Activated naive CD4-positive, alpha-beta T cell treated with anti-CD3 and anti-CD28 coated beads, Interleukin-2, amount 10 ng/mL, durations not matched to agents 7 days and 5 days (primary cell): ENCODE data around the gene TENM4.
A peak's percentile ranks its signal among the peaks of the same experiment; 100 is the strongest.

Experiments used
- CTCF ChIA-PET: fragments of 350-600 bp; sonication (Branson Sonifier 250); formaldehyde crosslinking; loops from one replicate; lab custom pipeline; 2021; ENCODE audit warnings: antibody characterized with exemption; lab: Charles Lee
- DNase-seq: peaks from one replicate; pipeline ENCODE4 v3.0.0-alpha.2; 2020
- H3K27ac Mint-ChIP-seq: one replicate; pipeline ENCODE4 v1.8.0; 2021; ENCODE audit warnings: mild to moderate bottlenecking, moderate library complexity, mixed read lengths
- H3K27me3 Mint-ChIP-seq: one replicate; pipeline ENCODE4 v1.8.0; 2021; ENCODE audit warnings: mild to moderate bottlenecking, mixed read lengths
- H3K36me3 Mint-ChIP-seq: one replicate; pipeline ENCODE4 v1.8.0; 2021; ENCODE audit warnings: mixed read lengths
- H3K4me1 Mint-ChIP-seq: one replicate; pipeline ENCODE4 v1.8.0; 2021; ENCODE audit warnings: mixed read lengths
- H3K4me3 Mint-ChIP-seq: one replicate; pipeline ENCODE4 v1.8.0; 2021; ENCODE audit warnings: mild to moderate bottlenecking, moderate library complexity, mixed read lengths
- H3K9me3 Mint-ChIP-seq: one replicate; pipeline ENCODE4 v1.8.0; 2021; ENCODE audit warnings: mixed read lengths

Gene TENM4

GRCh38 chr11:79110321-79110720 lies 330.5 kb downstream of the TENM4 start:
- CTCF ChIA-PET = no interaction called here
- Mint-ChIP-seq H3K27me3 (no peaks in the 10 kb centered on the region), H3K4me3 (no peak overlapping the region), H3K27ac (no peak overlapping the region), H3K36me3 (no peaks in the 10 kb centered on the region), H3K9me3 (no peaks in the 10 kb centered on the region), H3K4me1 (no peaks in the 10 kb centered on the region)
- DNase-seq = no peak

GRCh38 chr11:79108851-79109250 lies 332.0 kb downstream of the TENM4 start:
- H3K27ac Mint-ChIP-seq = no peak overlapping the region
- DNase-seq = no peak
- H3K9me3 Mint-ChIP-seq = no peaks in the 10 kb centered on the region
- no peak overlapping the region for H3K4me3 Mint-ChIP-seq
- CTCF ChIA-PET = no interaction called here
- no peaks in the 10 kb centered on the region for H3K4me1 Mint-ChIP-seq
- H3K36me3 Mint-ChIP-seq = no peaks in the 10 kb centered on the region
- no peaks in the 10 kb centered on the region for H3K27me3 Mint-ChIP-seq

GRCh38 chr11:79102840-79103239 lies 338.0 kb downstream of the TENM4 start:
- Mint-ChIP-seq H3K27ac (no peak overlapping the region), H3K4me1 (no peaks in the 10 kb centered on the region), H3K27me3 (peaks cover 3% of the 10 kb centered on the region), H3K9me3 (no peaks in the 10 kb centered on the region), H3K4me3 (no peak overlapping the region), H3K36me3 (no peaks in the 10 kb centered on the region)
- CTCF ChIA-PET = interaction anchor here (1.3 kb wide), 1 partner anchor 458 kb away, joined by 3 read pairs; no protein-coding TSS in a partner anchor
- no peak for DNase-seq

GRCh38 chr11:79101656-79102055 lies 339.2 kb downstream of the TENM4 start:
- Mint-ChIP-seq H3K36me3 (no peaks in the 10 kb centered on the region), H3K27me3 (peaks cover 3% of the 10 kb centered on the region), H3K4me3 (no peak overlapping the region), H3K4me1 (no peaks in the 10 kb centered on the region), H3K27ac (no peak overlapping the region), H3K9me3 (no peaks in the 10 kb centered on the region)
- DNase-seq = no peak
- CTCF ChIA-PET = interaction anchor here (1.3 kb wide), 1 partner anchor 457 kb away, joined by 3 read pairs; no protein-coding TSS in a partner anchor

DNA sequence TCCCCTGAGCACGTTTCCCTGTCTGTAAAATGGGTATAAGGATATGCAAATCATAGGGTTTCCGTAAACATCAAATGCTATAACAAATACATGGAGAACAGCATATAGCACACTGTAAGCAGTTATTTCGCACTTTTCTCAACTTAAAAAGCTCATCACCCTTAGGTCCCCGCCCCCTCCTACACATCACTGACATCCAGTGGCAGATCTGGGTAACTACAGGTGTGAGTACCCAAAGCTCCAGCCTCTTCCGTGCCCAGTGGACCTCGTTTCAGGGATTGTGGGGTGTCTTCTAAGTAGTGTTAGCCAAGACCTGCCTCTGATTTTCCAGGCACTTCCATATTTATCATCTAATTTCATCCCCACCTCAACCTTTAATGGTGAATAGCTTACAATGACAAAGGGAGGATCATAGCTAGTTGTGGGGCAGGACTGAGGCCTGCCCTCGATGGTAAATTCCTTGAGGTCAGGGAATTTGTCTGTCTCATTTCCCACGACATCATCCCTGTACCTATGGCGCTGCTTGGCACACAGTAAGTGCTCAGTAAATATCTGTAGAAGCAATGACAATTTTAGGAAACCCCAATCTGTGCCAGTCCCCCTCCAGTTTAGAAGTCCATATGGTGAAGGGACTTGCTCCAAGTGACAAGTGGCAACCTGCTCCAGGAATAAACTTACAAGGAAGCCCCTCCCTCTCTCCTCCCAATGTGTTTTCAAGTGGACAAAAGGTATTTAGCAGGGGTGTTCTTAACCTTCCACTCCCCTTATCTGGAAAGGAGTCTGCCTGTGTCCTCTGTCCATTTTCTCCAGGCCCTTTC lies 340.5 kb downstream of the TENM4 start:
- Mint-ChIP-seq H3K27me3 (peaks cover 3% of the 10 kb centered on the region), H3K9me3 (no peaks in the 10 kb centered on the region), H3K36me3 (no peaks in the 10 kb centered on the region), H3K27ac (no peak overlapping the region), H3K4me3 (no peak overlapping the region), H3K4me1 (no peaks in the 10 kb centered on the region)
- CTCF ChIA-PET = interaction anchor here (0.8 to 3.6 kb wide), 15 partner anchors 11 to 458 kb away, joined by 3 to 44 read pairs (median 3); no protein-coding TSS in a partner anchor
- DNase-seq = peak; percentile 47

DNA sequence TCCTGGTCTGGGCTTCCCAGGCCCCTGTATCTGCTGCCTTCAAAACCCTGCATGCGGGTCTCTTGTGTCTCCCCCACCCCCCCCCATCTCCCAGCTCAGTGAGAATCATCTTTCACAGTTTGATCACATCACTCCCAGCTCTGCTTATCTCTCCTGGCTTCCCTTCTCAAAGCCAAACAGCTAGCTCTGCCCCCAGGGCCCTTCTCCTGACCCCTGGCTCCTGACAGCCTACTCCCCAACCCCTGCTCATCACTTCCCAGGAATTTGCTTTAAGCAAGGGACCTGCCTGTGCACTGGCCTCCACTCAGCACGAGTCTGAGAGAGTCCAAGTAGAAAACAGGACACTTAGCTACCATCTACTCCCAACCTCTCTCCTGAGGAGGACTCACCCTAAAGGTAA lies 342.7 kb downstream of the TENM4 start:
- H3K27me3 Mint-ChIP-seq = peaks cover 3% of the 10 kb centered on the region
- no peak overlapping the region for H3K4me3 Mint-ChIP-seq
- no peaks in the 10 kb centered on the region for H3K36me3 Mint-ChIP-seq
- CTCF ChIA-PET = interaction anchor here (1.2 to 3.6 kb wide), 3 partner anchors 16 to 453 kb away, joined by 4 to 44 read pairs (median 9); no protein-coding TSS in a partner anchor
- no peaks in the 10 kb centered on the region for H3K4me1 Mint-ChIP-seq
- no peaks in the 10 kb centered on the region for H3K9me3 Mint-ChIP-seq
- H3K27ac Mint-ChIP-seq = no peak overlapping the region
- DNase-seq = no peak

GRCh38 chr11:79097246-79097875 lies 343.5 kb downstream of the TENM4 start:
- peaks cover 3% of the 10 kb centered on the region for H3K27me3 Mint-ChIP-seq
- H3K9me3 Mint-ChIP-seq = no peaks in the 10 kb centered on the region
- H3K4me1 Mint-ChIP-seq = no peaks in the 10 kb centered on the region
- CTCF ChIA-PET = interaction anchor here (3.6 kb wide), 1 partner anchor 452 kb away, joined by 44 read pairs; no protein-coding TSS in a partner anchor
- no peak for DNase-seq
- H3K27ac Mint-ChIP-seq = no peak overlapping the region
- H3K4me3 Mint-ChIP-seq = no peak overlapping the region
- no peaks in the 10 kb centered on the region for H3K36me3 Mint-ChIP-seq

- Mint-ChIP-seq H3K4me1 (no peaks in the 10 kb centered on the region), H3K27me3 (peaks cover 3% of the 10 kb centered on the region), H3K36me3 (no peaks in the 10 kb centered on the region), H3K27ac (no peak overlapping the region), H3K4me3 (no peak overlapping the region), H3K9me3 (no peaks in the 10 kb centered on the region)
- CTCF ChIA-PET = interaction anchor here (1.2 kb wide), 1 partner anchor 450 kb away, joined by 3 read pairs; no protein-coding TSS in a partner anchor
- DNase-seq = no peak
Observed at GRCh38 chr11:79095424-79095823, 345.4 kb downstream of the TENM4 start.

DNA sequence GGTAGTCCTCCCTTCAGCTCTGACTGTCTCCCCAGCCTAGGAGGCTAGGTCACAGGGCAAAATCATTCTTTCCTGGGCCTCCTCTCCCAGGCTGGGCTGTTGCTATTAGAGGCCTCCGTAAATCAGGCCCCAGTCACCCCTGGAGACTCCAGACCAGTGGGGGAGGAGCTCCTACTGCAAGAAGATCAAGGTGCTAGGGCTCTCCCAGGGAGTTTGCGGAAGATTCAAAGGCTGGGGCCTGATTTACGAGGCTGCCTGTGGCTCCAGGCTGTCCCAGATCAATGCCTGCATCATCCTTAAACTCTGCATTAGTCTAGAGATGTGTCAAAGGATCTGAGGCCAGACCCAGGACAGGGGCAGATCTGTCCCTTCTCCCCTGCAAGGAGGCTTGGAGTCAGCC lies 346.2 kb downstream of the TENM4 start:
- H3K36me3 Mint-ChIP-seq = no peaks in the 10 kb centered on the region
- no peaks in the 10 kb centered on the region for H3K4me1 Mint-ChIP-seq
- no peak for DNase-seq
- H3K27me3 Mint-ChIP-seq = peaks cover 3% of the 10 kb centered on the region
- H3K9me3 Mint-ChIP-seq = no peaks in the 10 kb centered on the region
- H3K4me3 Mint-ChIP-seq = no peak overlapping the region
- CTCF ChIA-PET = no interaction called here
- H3K27ac Mint-ChIP-seq = no peak overlapping the region

DNA sequence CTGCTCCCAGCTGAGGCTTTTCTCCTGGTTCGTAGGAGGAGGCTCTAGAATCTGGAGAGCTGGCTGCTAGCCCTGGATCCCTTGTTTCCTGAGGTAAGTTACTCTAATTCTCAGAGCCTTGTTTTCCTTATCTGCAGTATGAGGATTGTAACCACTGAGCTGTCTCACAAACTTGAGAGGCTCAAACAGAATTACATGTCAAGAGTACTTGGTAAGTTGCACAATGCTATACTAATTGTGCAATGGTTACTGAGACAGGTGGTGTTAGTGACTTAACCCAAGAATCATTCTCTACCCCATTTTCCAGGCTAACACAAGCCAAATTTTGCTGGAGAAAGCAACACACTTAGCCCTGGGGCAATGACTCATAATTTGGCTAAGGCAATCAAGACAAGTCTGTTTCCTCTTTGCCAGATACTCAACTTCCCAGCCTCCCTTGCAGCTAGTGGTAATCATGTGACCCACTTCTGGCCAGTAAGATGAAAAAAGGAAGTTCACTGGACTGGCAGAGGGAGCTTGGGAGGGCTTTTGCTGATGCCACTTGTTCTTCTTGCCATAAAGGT lies 348.0 kb downstream of the TENM4 start:
- H3K4me1 Mint-ChIP-seq = no peaks in the 10 kb centered on the region
- CTCF ChIA-PET = no interaction called here
- no peaks in the 10 kb centered on the region for H3K27me3 Mint-ChIP-seq
- H3K27ac Mint-ChIP-seq = no peak overlapping the region
- H3K9me3 Mint-ChIP-seq = no peaks in the 10 kb centered on the region
- DNase-seq = no peak
- H3K4me3 Mint-ChIP-seq = no peak overlapping the region
- no peaks in the 10 kb centered on the region for H3K36me3 Mint-ChIP-seq

GRCh38 chr11:79090191-79090705 lies 350.6 kb downstream of the TENM4 start:
- no peak overlapping the region for H3K4me3 Mint-ChIP-seq
- H3K27ac Mint-ChIP-seq = no peak overlapping the region

DNA sequence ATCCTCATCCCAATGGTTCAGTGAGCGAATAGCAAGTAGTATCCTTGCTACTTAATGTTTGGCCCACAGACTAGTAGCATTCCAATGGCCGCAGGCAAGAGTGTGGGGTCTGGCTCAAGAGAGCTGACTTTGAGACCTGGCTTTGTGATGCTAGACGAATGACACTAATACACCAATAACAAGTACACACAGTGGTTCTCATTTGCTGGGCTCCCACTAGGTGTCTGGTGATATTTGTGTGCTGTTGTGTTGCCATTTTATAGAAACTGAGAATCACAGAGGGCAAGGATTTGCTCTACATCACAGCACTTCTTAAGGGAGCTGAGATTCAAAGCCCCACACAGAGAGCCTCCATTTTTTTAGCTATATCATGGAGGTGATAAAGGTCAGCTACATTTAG lies 351.2 kb downstream of the TENM4 start:
- H3K4me3 Mint-ChIP-seq = no peak overlapping the region
- no peak overlapping the region for H3K27ac Mint-ChIP-seq
- no peak for DNase-seq
- H3K4me1 Mint-ChIP-seq = no peaks in the 10 kb centered on the region
- peaks cover 4% of the 10 kb centered on the region for H3K27me3 Mint-ChIP-seq
- H3K9me3 Mint-ChIP-seq = no peaks in the 10 kb centered on the region
- CTCF ChIA-PET = interaction anchor here (1.1 kb wide), 1 partner anchor 11 kb away, joined by 3 read pairs; no protein-coding TSS in a partner anchor
- no peaks in the 10 kb centered on the region for H3K36me3 Mint-ChIP-seq

More at GRCh38 chr11:79090191-79090705, 350.6 kb downstream of the TENM4 start:
- no peaks in the 10 kb centered on the region for H3K36me3 Mint-ChIP-seq
- CTCF ChIA-PET = no interaction called here
- no peak for DNase-seq
- H3K4me1 Mint-ChIP-seq = no peaks in the 10 kb centered on the region
- no peaks in the 10 kb centered on the region for H3K9me3 Mint-ChIP-seq
- H3K27me3 Mint-ChIP-seq = peaks cover 4% of the 10 kb centered on the region

- no peaks in the 10 kb centered on the region for H3K9me3 Mint-ChIP-seq
- no peak for DNase-seq
- CTCF ChIA-PET = interaction anchor here (1.1 kb wide), 1 partner anchor 11 kb away, joined by 3 read pairs; no protein-coding TSS in a partner anchor
- H3K27me3 Mint-ChIP-seq = peaks cover 4% of the 10 kb centered on the region
- no peaks in the 10 kb centered on the region for H3K36me3 Mint-ChIP-seq
- H3K27ac Mint-ChIP-seq = no peak overlapping the region
- no peaks in the 10 kb centered on the region for H3K4me1 Mint-ChIP-seq
- no peak overlapping the region for H3K4me3 Mint-ChIP-seq
Observed at GRCh38 chr11:79088967-79089366, 351.9 kb downstream of the TENM4 start.

DNA sequence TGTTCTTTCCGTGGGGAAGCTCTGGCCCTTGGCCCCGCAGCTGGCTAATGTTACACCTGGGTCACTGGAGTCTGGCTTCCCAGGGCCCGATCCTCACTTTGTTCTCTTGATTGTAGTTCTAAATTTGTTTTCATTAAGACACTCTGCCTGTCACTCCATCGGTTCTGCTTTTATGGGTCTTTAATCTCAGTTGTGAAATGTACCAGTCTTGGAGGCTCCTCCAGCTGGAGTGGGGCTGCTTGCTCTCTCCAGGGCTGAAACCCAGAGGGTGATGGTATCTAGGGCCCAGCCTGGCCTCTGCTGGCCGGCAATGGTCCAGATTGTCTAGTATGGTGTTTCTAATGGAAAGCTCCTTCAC lies 352.9 kb downstream of the TENM4 start:
- no peak overlapping the region for H3K4me3 Mint-ChIP-seq
- no peaks in the 10 kb centered on the region for H3K36me3 Mint-ChIP-seq
- no peaks in the 10 kb centered on the region for H3K9me3 Mint-ChIP-seq
- DNase-seq = no peak
- no peaks in the 10 kb centered on the region for H3K4me1 Mint-ChIP-seq
- CTCF ChIA-PET = no interaction called here
- H3K27me3 Mint-ChIP-seq = peaks cover 4% of the 10 kb centered on the region
- H3K27ac Mint-ChIP-seq = no peak overlapping the region
